GM21529 (cell line): ENCODE results near the gene UNCX.

Experiments
- ATAC-seq: cut with Tn5 transposase; IDR thresholded peaks from one replicate; pipeline ENCODE4 v1.9.1; 2021; ENCODE audit not compliant: unreplicated experiment

Gene UNCX

DNA sequence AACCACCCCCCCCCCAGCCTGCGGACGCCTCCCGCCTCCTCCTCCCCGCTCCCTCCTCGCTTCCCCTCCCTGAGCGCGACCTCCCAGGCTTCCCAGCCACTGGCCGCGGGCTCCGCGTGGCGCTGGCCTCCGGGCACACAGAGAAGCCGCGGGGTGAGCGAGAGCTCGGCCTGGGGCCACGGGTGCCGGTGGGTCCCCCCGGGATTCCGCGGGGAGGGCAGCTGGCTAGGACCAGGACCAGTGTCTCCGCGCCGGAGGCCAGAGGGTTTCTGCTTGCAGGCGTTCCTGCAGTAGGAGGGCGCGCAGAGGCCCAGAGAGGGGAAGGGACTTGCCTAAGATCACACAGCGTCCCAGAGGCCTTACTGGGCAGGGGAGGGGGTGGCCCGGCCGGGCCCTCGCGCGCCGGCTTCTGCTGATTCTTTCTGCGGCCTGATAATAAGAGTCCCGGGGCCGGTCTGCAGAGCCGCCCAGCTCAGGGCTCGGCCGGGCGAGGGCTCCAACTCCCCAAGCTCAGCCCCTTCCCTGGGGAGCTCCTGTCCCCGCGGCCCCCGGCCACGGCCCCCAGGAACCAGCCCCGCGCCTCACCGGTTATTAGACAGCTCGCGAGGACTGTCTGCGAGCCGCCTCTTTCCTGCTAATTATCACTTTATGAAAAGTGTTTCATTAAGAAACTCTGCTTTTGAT is 10.1 kb downstream of the UNCX start:
- no peak for ATAC-seq

DNA sequence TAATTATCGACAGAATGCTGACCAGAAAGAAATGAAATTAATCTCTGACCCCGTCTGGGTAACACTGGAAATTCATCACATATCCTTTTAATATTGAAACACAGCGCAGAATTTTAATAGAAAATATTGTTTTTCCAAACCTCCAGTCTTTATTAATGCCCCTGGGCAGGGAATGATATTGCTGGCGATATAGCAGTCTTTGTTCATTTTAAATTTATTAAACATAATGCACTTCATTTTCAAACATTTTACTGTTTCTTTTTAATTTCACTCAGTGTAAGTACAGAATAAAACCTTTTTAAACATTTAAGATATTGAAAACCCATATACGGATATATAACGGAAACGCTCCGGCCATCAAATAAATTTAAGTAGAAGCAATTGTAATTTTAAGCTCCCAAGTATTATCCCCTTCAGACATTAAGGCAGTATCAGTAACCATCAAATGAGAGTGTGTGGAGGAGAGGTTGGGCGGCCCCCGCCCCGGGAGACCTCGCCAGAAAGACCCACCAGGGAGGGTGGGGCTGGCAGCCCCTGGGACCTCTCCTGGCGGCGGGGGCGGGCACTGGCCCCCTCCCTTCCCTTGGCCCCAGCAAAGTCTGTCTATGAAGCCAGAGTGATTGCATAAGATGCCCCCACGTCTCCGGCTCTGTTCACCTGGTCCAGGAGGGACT is 10.8 kb downstream of the UNCX start:
- no peak for ATAC-seq

GRCh38 chr7:1243964-1244416 is 11.3 kb downstream of the UNCX start:
- ATAC-seq: no peak

DNA sequence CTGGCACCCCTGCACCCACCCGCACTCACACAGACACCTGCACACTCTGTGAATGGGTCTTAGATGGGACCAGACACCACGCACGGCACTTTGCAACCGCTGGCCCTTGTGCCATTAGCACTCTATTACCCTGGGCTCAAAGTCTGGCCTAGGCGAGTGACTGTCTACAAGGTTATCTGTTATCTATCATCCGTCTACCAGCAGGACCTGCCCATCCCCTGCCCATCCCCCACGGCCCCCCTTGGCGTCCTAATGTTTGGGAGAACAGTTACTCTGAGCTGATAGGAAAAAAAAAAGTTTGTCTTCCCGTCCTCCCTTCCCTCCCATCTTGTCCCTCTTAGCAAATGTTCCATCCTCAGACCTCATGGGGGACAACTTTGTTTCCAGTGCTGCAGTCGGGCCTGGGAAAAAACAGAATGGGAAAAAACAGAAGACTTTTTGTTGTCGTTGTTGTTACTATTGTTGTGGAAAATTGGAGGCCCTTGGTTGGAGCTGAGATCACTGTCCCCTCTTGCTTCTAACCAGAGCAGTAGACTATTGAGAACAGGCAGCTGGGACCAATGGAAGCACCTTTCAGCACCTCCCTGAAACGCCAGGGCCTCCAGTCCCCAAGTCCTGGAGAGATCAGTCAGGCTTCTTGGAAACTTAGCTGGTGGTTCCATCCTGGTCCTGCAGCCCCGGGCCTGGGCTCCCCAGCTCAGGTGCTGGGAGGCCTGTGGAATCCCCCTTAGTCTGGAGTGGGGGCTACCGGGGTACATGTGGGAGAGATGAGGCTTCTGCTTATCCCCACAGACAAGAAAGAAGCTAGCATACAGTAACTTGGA is 12.2 kb downstream of the UNCX start:
- no peak for ATAC-seq

- no peak for ATAC-seq
Observed at GRCh38 chr7:1245524-1246050, 12.9 kb downstream of the UNCX start.

GRCh38 chr7:1246160-1246870 is 13.6 kb downstream of the UNCX start:
- ATAC-seq: no peak

- ATAC-seq: no peak
Observed at GRCh38 chr7:1246871-1247526, 14.3 kb downstream of the UNCX start.

DNA sequence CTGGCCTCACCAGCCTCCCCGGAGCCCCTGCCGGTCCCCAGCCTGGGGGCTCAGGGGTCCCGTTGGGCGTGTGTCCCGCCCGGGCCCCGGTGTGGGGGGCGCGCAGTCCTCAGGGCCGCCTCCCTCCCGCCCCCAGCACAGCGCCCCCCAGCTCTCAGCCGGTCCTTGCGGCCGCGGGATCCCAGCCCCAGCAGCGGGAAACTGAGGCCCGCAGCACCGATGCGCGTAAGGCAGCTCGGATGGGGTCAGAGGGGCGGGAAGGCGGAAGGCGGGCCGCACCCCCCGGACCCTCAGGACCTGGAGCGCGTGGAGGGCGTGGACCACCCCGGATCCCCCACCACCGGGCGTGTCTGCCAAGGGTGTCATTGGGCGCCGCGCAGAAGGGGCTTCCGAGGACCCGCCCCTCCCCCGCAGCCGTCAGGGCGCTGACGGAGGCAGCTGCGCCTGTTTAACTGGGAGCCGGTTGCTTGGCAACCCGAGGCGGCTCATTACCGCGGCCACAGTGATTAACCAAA is 14.9 kb downstream of the UNCX start:
- no peak for ATAC-seq

DNA sequence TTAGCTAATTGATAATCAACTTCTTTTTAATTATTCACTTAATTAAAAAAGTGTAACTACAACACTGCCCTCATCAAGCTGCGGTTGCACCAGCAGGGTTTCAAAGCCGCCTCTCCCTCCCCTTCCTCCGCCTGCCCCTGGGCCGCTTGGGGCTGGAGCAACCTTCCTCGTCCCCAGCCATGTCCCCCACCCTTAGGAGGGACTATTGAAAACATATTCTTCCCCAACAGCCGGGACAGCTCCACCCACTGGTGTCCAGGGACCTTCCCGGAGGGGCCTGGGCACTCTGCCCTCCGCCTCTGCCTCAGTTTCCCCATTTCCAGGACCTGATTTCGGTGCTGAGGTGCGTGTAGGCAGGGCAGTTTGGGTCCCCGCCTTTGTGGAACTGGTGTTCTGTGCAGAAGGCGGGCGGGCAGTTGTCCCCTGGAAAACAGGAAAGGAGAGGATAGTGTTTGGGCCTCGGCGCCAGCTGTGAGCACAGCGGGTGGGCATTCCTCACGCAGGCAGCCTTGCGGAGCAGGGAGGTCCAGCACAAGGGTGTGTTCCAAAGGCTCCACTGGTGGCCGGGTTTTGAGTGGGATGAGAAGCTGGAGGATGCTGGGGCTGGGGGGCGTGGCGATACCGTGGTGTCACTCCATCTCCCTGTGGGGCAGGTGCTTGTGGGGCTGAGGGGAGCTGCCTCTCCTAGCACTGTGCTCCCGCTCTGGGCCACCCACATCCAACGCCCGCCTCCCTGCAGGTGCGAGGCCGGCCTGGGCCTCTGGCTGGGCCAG is 15.7 kb downstream of the UNCX start:
- ATAC-seq: no peak

GRCh38 chr7:1248916-1249581 is 16.4 kb downstream of the UNCX start:
- ATAC-seq: no peak

GRCh38 chr7:1249731-1250130 is 17.1 kb downstream of the UNCX start:
- ATAC-seq: no peak

GRCh38 chr7:1250901-1251300 is 18.2 kb downstream of the UNCX start:
- no peak for ATAC-seq

GRCh38 chr7:1251796-1252539 is 19.3 kb downstream of the UNCX start:
- ATAC-seq: no peak

- ATAC-seq: no peak
Observed at GRCh38 chr7:1252540-1253090, 19.9 kb downstream of the UNCX start.

GRCh38 chr7:1253681-1254181 is 21.1 kb downstream of the UNCX start:
- no peak for ATAC-seq

GRCh38 chr7:1254281-1255079 is 21.8 kb downstream of the UNCX start:
- ATAC-seq: no peak
